Measurements from ENCODE around the gene BTF3L4.

BTF3L4 gene

GRCh38 chr1:52055866-52056162, 281 bp upstream of the BTF3L4 start:
- no peak for TF ChIP-seq CTCF (IDR thresholded peaks at IDR 0.05; ENCODE audit: borderline replicate concordance, control extremely low read depth, extremely low read depth, insufficient read depth, missing control alignments)
- in situ Hi-C loops (cut with MboI; ENCODE audit: low sequenced_read_pairs, unreplicated experiment) = no loop called here
- no peak for DNase-seq (ENCODE audit: low spot score)

GRCh38 chr1:52056937-52057231, 789 bp downstream of the BTF3L4 start:
- DNase-seq (ENCODE audit: low spot score) = peak; percentile 59
- in situ Hi-C loops (cut with MboI; ENCODE audit: low sequenced_read_pairs, unreplicated experiment) = no loop called here
- no peak for TF ChIP-seq CTCF (IDR thresholded peaks at IDR 0.05; ENCODE audit: borderline replicate concordance, control extremely low read depth, extremely low read depth, insufficient read depth, missing control alignments)

- no peak for DNase-seq (ENCODE audit: low spot score)
- in situ Hi-C loops (cut with MboI; ENCODE audit: low sequenced_read_pairs, unreplicated experiment) = no loop called here
- no peak for TF ChIP-seq CTCF (IDR thresholded peaks at IDR 0.05; ENCODE audit: borderline replicate concordance, control extremely low read depth, extremely low read depth, insufficient read depth, missing control alignments)
These were observed 1.2 kb downstream of the BTF3L4 start for GRCh38 chr1:52057255-52057654.

- no peak for DNase-seq (ENCODE audit: low spot score)
- in situ Hi-C loops (cut with MboI; ENCODE audit: low sequenced_read_pairs, unreplicated experiment) = no loop called here
- TF ChIP-seq CTCF (IDR thresholded peaks at IDR 0.05; ENCODE audit: borderline replicate concordance, control extremely low read depth, extremely low read depth, insufficient read depth, missing control alignments) = no peak
These were observed 1.9 kb downstream of the BTF3L4 start for GRCh38 chr1:52057876-52058415.

- TF ChIP-seq CTCF (IDR thresholded peaks at IDR 0.05; ENCODE audit: borderline replicate concordance, control extremely low read depth, extremely low read depth, insufficient read depth, missing control alignments) = no peak
- DNase-seq (ENCODE audit: low spot score) = no peak
- in situ Hi-C loops (cut with MboI; ENCODE audit: low sequenced_read_pairs, unreplicated experiment) = no loop called here
These were observed 3.2 kb downstream of the BTF3L4 start for GRCh38 chr1:52059321-52059720.

GRCh38 chr1:52059888-52060287, 3.8 kb downstream of the BTF3L4 start:
- TF ChIP-seq CTCF (IDR thresholded peaks at IDR 0.05; ENCODE audit: borderline replicate concordance, control extremely low read depth, extremely low read depth, insufficient read depth, missing control alignments) = no peak
- in situ Hi-C loops (cut with MboI; ENCODE audit: low sequenced_read_pairs, unreplicated experiment) = no loop called here
- no peak for DNase-seq (ENCODE audit: low spot score)

GRCh38 chr1:52060822-52061221, 4.7 kb downstream of the BTF3L4 start:
- no peak for DNase-seq (ENCODE audit: low spot score)
- in situ Hi-C loops (cut with MboI; ENCODE audit: low sequenced_read_pairs, unreplicated experiment) = no loop called here
- no peak for TF ChIP-seq CTCF (IDR thresholded peaks at IDR 0.05; ENCODE audit: borderline replicate concordance, control extremely low read depth, extremely low read depth, insufficient read depth, missing control alignments)
